Esophagus muscularis mucosa (tissue), 4 donors: ENCODE results near the gene TMEM154.

Experiments used
- CTCF ChIP-seq, 3 experiments: fragments of 200-600 bp in 2 of 3; fragments of 450-650 bp in 1 of 3; sonication (generic) in 2 of 3; IDR thresholded peaks; one replicate each; pipeline ENCODE4 v1.5.1; 2017 to 2019; ENCODE audit warnings: antibody characterized with exemption in 3 of 3, mild to moderate bottlenecking in 2 of 3, moderate library complexity in 1 of 3
- EP300 ChIP-seq: sonication (generic); formaldehyde crosslinking; IDR thresholded peaks from one replicate; pipeline ENCODE4 v1.6.1; 2017; ENCODE audit warnings: antibody characterized with exemption
- POLR2AphosphoS5 ChIP-seq, 2 donors: sonication (generic); formaldehyde crosslinking; IDR thresholded peaks; one replicate each; pipeline ENCODE4 v1.6.1; 2017; ENCODE audit warnings: antibody characterized with exemption in 2 of 2

- TF ChIP-seq POLR2AphosphoS5 (IDR thresholded peaks at IDR 0.05) (no peak), CTCF (IDR thresholded peaks at IDR 0.05) (no peak), EP300 (no peak)
These were observed 93.1 kb downstream of the TMEM154 start for GRCh38 chr4:152586668-152587067.
